GM10847 (cell line): ENCODE measurements around the gene KCTD3.

Experiments
- POLR2A ChIP-seq: IDR thresholded peaks from 2 replicates; pipeline ENCODE4 v1.6.1; 2011; ENCODE audit not compliant: insufficient read length; ENCODE audit errors: extremely low read depth

KCTD3 gene

GRCh38 chr1:215590779-215591491 is 23.8 kb downstream of the KCTD3 start:
- TF ChIP-seq POLR2A = no peak

- TF ChIP-seq POLR2A = no peak
Measured at GRCh38 chr1:215594640-215595039, 27.5 kb downstream of the KCTD3 start.

GRCh38 chr1:215595231-215595630 is 28.1 kb downstream of the KCTD3 start:
- no peak for TF ChIP-seq POLR2A

- TF ChIP-seq POLR2A = no peak
Measured at GRCh38 chr1:215597961-215598360, 30.9 kb downstream of the KCTD3 start.

GRCh38 chr1:215599418-215600074 is 32.4 kb downstream of the KCTD3 start:
- TF ChIP-seq POLR2A = no peak

GRCh38 chr1:215600258-215600792 is 33.2 kb downstream of the KCTD3 start:
- TF ChIP-seq POLR2A = no peak

- no peak for TF ChIP-seq POLR2A
Measured at GRCh38 chr1:215600867-215601266, 33.8 kb downstream of the KCTD3 start.

- TF ChIP-seq POLR2A = no peak
Measured at GRCh38 chr1:215601276-215601675, 34.2 kb downstream of the KCTD3 start.

- TF ChIP-seq POLR2A = no peak
Measured at GRCh38 chr1:215603319-215603718, 36.2 kb downstream of the KCTD3 start.

- TF ChIP-seq POLR2A = no peak
Measured at GRCh38 chr1:215605011-215605621, 38.0 kb downstream of the KCTD3 start.

GRCh38 chr1:215606036-215606435 is 38.9 kb downstream of the KCTD3 start:
- TF ChIP-seq POLR2A = no peak

GRCh38 chr1:215606564-215607168 is 39.6 kb downstream of the KCTD3 start:
- no peak for TF ChIP-seq POLR2A

- TF ChIP-seq POLR2A = no peak
Measured at GRCh38 chr1:215607412-215607811, 40.3 kb downstream of the KCTD3 start.

- no peak for TF ChIP-seq POLR2A
Measured at GRCh38 chr1:215608646-215609045, 41.5 kb downstream of the KCTD3 start.

- no peak for TF ChIP-seq POLR2A
Measured at GRCh38 chr1:215612391-215612790, 45.3 kb downstream of the KCTD3 start.

- no peak for TF ChIP-seq POLR2A
Measured at GRCh38 chr1:215617979-215618378, 50.9 kb downstream of the KCTD3 start.

- no peak for TF ChIP-seq POLR2A
Measured at GRCh38 chr1:215623162-215623561, 56.1 kb downstream of the KCTD3 start.
